Progenitor cell of endocrine pancreas (in vitro differentiated cells): ENCODE results near the gene PRKCQ. TPM values are rescaled to one million over a fixed set of nuclear protein-coding genes. Genes with fewer than 3 reads are reported as not detected.

Source experiments
- DNase-seq: peaks from one replicate; pipeline ENCODE4 v3.0.0; 2021; ENCODE audit warnings: low spot score; ENCODE audit not compliant: unreplicated experiment
- H3K27ac Mint-ChIP-seq: 2 replicates; pipeline ENCODE4 v1.8.0; 2021; ENCODE audit warnings: mild to moderate bottlenecking, moderate library complexity, mixed read lengths
- H3K27me3 Mint-ChIP-seq: 2 replicates; pipeline ENCODE4 v1.8.0; 2021; ENCODE audit warnings: mixed read lengths
- H3K36me3 Mint-ChIP-seq: 2 replicates; pipeline ENCODE4 v1.8.0; 2022; ENCODE audit warnings: mixed read lengths; ENCODE audit not compliant: insufficient read depth
- H3K4me1 Mint-ChIP-seq: 2 replicates; pipeline ENCODE4 v1.8.0; 2021; ENCODE audit warnings: low read depth, mixed read lengths
- H3K4me3 Mint-ChIP-seq: 2 replicates; pipeline ENCODE4 v1.8.0; 2021; ENCODE audit warnings: low read depth, mild to moderate bottlenecking, moderate library complexity, mixed read lengths
- H3K9me3 Mint-ChIP-seq: 2 replicates; pipeline ENCODE4 v1.8.0; 2021; ENCODE audit warnings: low read depth, mixed read lengths
- total RNA-seq: library from RNA; stranded (reverse); gene quantifications from 2 replicates; pipeline ENCODE4 v1.2.1, GENCODE V29; 2021
- TF ChIP-seq, protein P1 (sequence below): fragments of 200-600 bp; sonication (generic); IDR thresholded peaks from one replicate; pipeline ENCODE4 v1.5.0; 2021; ENCODE audit warnings: antibody characterized with exemption, mild to moderate bottlenecking; ENCODE audit not compliant: unreplicated experiment

The PRKCQ gene
- total RNA-seq, 1 donor from 2014 or later = 5.6 TPM

DNA sequence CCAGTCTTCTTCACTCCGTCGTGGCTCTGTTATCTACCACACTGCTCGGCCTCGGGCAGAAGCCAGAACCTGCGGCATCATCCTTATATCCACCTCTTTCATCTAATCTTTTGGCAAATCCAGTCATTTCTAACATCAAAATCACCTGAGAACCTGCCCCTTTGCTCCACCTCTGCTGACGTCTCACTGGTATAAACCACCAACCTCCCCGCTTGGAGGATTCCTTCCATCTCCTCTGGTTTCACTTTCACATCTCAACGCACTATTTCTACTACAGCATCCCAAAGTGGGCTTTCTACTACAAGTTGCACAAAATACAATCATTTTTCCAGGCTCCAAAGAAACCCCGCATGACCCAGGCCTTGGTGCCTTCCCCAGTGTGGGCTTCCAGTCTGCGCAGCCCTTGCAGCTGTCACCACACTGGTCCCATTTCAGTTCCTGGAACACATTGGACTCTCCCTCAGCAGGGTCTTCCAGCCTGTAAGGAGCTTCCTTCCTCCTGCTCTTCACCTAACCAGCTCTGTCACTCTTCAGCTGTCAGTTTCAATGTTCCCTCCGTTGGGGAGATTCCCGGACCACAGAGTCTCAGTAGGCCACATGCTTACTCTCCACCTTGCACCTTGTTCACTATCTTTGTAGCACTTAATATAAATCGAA, 85.0 kb downstream of the PRKCQ start:
- Mint-ChIP-seq H3K27me3 (peaks cover 19% of the 10 kb centered on the region), H3K27ac (no peak overlapping the region), H3K4me3 (no peak overlapping the region), H3K36me3 (peaks cover 5% of the 10 kb centered on the region), H3K4me1 (no peaks in the 10 kb centered on the region), H3K9me3 (no peaks in the 10 kb centered on the region)
- TF ChIP-seq, protein P1, sequence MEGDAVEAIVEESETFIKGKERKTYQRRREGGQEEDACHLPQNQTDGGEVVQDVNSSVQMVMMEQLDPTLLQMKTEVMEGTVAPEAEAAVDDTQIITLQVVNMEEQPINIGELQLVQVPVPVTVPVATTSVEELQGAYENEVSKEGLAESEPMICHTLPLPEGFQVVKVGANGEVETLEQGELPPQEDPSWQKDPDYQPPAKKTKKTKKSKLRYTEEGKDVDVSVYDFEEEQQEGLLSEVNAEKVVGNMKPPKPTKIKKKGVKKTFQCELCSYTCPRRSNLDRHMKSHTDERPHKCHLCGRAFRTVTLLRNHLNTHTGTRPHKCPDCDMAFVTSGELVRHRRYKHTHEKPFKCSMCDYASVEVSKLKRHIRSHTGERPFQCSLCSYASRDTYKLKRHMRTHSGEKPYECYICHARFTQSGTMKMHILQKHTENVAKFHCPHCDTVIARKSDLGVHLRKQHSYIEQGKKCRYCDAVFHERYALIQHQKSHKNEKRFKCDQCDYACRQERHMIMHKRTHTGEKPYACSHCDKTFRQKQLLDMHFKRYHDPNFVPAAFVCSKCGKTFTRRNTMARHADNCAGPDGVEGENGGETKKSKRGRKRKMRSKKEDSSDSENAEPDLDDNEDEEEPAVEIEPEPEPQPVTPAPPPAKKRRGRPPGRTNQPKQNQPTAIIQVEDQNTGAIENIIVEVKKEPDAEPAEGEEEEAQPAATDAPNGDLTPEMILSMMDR = no peak
- no peak for DNase-seq

DNA sequence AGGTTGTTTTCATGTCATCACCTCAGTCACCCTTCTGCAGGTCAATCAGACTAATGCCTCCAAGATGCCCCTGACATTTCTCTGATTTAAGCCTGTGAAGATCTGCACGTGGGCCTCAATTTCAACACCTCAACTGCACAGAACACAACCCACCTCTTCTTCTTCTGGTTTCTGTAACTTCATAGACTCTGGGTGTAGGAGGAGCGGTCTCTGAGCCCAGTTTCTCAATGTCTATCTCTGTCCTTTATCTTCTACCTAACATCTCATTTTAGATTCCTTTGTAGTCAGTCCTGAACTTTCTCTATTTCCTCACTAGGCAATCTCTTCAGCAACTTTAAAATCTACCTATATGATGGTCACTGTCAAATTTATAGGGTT, 85.6 kb downstream of the PRKCQ start:
- Mint-ChIP-seq H3K36me3 (peaks cover 9% of the 10 kb centered on the region), H3K9me3 (no peaks in the 10 kb centered on the region), H3K4me1 (no peaks in the 10 kb centered on the region), H3K4me3 (no peak overlapping the region), H3K27me3 (peaks cover 23% of the 10 kb centered on the region), H3K27ac (no peak overlapping the region)
- no peak for DNase-seq
- TF ChIP-seq, protein P1 = no peak

DNA sequence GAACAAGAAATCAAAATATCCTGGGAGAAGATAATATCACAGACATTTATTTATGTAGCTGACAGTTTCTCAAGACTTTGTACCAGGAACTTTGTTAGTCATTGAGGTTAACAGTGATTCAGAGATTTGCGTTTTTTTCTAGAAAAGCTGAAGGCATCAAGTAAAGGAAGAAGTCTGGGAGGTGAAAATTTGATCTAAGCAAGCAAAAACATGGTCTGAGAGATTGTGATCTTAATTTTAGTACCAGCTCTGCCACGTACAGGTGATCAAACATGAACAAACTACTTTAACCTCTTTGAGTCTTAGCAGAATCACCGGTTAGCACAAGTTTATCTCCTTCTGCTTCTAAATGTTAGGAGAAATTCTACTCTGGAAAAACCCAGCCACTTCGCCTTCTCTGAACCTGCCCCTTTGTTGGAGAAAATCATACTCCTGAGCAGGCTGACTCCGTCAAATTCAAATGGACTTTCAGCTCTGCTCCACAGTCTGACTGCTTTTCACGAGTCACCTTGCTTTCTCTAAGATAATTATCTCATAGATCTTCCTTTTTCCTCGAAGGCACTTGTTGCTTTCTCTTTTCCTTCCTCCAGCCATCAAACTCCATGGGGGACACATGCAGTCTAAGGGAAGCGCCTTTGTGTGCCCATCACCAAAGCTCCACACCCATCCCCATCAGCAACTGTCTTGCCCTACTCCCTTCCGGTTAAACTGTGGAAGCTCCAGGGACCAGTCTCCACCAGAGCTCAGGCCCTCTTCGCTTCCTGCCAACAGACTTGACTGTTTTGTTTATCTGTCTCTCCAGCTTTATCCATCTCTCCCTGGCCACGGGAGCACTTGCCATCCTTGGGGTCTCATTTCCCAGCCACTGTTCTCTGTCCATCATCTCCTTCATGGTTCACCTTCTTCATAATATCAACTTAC, 86.3 kb downstream of the PRKCQ start:
- H3K36me3 Mint-ChIP-seq = peaks cover 15% of the 10 kb centered on the region
- no peaks in the 10 kb centered on the region for H3K4me1 Mint-ChIP-seq
- DNase-seq = no peak
- H3K9me3 Mint-ChIP-seq = no peaks in the 10 kb centered on the region
- H3K4me3 Mint-ChIP-seq = no peak overlapping the region
- no peak overlapping the region for H3K27ac Mint-ChIP-seq
- TF ChIP-seq, protein P1 = no peak
- H3K27me3 Mint-ChIP-seq = peaks cover 26% of the 10 kb centered on the region

DNA sequence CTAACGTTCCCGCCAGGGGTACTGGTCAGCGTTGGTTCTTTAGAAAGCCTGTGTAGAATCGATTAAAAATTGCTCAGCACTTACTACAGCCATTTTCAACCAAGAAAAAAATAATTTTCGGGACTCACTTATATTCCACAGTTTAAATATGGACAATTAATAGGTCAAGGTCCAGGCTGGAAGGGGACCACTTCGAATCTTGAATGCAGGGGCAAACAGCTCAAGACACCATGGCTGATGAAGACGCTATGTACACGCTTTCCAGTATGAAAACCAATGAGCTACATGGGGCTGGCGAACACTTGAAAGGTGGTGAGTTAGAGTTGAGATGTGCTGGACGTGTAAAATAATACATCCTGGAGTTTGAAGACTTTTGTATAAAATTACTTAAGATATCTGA, 87.2 kb downstream of the PRKCQ start:
- Mint-ChIP-seq H3K4me1 (no peaks in the 10 kb centered on the region), H3K9me3 (no peaks in the 10 kb centered on the region), H3K36me3 (peaks cover 11% of the 10 kb centered on the region), H3K4me3 (no peak overlapping the region), H3K27ac (no peak overlapping the region), H3K27me3 (peaks cover 23% of the 10 kb centered on the region)
- TF ChIP-seq, protein P1 = no peak
- DNase-seq = no peak

DNA sequence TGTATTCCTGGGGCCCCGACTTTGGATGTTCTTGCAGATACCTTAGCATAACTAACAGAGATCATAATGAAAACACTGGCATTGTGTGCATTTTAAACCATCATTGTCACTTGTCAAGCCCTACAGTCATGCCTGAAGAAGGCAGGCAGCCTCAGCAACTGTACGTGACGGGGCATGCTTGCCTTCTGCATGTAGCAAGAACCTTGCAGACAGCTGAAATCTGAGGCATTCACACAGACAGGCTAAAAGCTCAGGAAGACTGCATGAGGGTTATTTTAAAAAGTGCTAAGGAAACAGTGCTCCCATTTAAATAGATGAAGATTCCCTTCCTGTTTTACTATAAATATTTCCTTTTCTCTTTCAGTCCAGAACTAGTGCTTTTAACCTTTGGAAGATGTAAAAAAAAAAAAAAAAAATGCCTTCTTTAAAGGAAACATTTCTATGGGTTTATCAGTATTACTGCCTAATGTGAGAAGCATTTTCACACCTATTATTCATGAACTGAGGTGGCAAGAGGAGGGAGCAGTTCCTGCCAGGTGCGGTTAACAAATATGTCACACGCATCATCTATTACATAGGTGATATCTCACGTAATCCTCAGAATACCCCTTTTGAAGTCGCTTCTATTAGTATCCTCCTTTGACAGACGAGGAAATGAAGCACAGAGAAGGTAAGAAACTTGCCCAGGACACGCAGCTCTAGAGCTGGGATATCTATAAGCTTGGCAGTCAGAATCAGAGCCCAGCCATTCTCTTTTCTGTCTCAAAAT, 88.1 kb downstream of the PRKCQ start:
- Mint-ChIP-seq H3K9me3 (no peaks in the 10 kb centered on the region), H3K27me3 (peaks cover 25% of the 10 kb centered on the region), H3K27ac (no peak overlapping the region), H3K4me1 (no peaks in the 10 kb centered on the region), H3K36me3 (peaks cover 14% of the 10 kb centered on the region), H3K4me3 (no peak overlapping the region)
- TF ChIP-seq, protein P1 = no peak
- no peak for DNase-seq
